HG03354 (cell line): ENCODE results near the gene OR1F1.
"Not testable (repeated sequence)": the region's sequence is repeated elsewhere in the genome, so short reads cannot be mapped to it uniquely, and the experiment has no call there.

Experiments
- ATAC-seq: cut with Tn5 transposase; IDR thresholded peaks from one replicate; pipeline ENCODE4 v1.9.1; 2021; ENCODE audit warnings: mild to moderate bottlenecking; ENCODE audit not compliant: unreplicated experiment, poor library complexity, severe bottlenecking

The OR1F1 gene

GRCh38 chr16:3187798-3188674 is at the start of gene OR1F1:
Gene OR1F1, plus strand, starts transcription at chr16:3188204.
- no peak for ATAC-seq

DNA sequence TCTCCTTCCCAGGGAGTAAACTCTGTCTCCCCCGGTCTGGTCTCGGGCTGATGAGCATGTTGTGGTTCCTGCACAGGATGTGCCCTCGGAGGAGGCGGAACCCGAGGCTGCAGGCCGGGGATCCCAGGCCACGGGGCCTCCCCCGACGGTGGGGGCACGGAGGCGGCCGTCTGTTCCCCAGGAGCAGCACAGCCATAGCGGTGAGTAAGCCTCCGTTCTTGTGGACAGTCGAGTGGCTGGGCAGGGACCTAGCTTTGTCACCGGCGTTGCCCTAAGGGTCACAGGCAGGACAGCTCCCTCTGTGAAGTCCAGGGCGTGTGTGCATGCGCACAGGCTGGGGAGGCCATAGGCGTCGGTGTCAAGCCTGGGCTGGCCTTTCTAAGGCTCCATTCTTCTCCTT is 49.7 kb upstream of the OR1F1 start:
- ATAC-seq: no peak

DNA sequence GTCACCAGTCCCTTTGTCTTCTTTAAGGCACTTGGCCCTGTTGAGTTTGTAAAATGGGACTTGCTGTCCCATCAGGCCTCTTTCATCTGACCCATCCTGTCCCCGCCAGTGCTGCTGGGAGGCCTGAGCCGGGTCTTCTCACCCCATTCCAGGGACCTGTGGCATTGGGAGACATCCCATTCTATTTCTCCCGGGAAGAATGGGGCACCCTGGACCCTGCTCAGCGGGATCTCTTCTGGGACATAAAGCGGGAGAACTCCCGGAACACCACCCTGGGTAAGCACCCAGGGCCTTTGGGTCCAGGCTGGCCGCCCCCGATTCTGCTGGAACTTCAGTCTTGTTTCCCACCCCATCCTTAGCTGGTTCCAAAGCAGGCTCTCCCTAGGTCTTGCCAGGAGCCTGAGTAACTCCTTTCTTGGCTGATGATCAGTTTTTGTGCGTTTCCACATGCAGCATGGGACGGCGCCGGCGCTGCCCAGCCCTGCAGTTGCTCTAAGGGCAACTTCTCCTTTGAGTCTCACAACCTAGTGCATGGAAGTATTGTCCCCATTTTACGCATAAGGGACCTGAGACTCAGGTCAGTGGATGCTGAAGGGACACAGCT is 49.1 kb upstream of the OR1F1 start:
- ATAC-seq: no peak

DNA sequence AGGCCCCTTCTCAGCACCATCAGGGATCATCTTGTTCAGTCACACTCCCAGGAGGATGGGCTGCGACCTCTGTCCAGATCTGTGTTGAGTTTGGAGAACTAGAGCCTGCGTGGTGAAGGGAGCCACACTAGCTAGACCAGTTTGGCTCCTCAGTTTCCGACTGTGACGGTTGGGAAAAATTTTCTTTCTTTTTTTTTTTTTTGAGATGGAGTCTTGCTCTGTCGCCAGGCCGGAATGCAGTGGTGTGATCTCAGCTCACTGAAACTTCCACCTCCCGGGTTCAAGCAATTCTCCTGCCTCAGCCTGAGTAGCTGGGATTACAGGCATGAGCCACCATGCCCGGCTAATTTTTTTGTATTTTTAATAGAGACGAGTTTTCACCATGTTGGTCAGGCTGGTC is 48.4 kb upstream of the OR1F1 start:
- ATAC-seq: not testable (repeated sequence)

GRCh38 chr16:3140603-3141427 is 47.2 kb upstream of the OR1F1 start:
- ATAC-seq: no peak

DNA sequence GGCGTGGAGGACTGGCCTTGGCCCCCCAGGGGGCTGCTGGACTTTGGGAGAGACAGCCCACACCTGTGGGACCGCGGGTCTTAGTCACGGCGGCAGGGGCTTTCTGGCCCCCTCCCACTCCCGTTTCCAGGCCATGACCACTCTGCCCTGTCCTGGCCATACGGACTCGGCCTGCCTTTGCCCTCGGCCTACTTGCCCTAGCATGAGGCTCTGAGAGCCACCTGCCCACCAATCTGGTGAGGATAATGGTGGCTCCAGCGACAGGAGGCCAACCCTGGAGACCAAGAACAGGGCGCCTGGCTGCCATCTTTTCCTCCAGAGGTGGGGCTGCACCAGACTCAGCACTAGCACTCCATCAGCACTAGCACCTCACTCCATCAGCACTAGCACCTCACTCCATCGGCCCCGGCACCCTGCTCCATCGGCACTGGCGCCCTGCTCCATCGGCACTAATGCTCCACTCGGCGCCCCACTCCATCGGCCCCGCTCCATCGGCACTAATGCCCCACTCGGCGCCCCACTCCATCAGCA is 46.2 kb upstream of the OR1F1 start:
- no peak for ATAC-seq

DNA sequence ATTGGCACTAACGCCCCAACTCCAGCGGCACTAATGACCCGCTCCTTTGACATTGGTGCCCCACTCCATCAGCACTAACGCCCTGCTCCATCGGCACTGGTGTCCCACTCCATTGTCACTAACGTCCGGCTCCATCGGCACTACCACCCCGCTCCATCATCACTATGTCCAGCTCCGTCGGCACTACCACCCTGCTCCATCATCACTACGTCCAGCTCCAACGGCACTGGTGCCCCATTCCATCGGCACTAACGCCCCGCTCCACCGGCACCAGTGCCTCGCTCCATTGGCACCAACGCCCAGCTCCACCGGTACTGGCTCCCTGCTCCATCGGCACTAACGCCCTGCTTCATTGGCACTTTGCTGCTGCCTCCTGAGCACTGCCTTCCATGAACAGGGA is 45.7 kb upstream of the OR1F1 start:
- no peak for ATAC-seq

- ATAC-seq: no peak
Observed at GRCh38 chr16:3142770-3143169, 45.2 kb upstream of the OR1F1 start.

DNA sequence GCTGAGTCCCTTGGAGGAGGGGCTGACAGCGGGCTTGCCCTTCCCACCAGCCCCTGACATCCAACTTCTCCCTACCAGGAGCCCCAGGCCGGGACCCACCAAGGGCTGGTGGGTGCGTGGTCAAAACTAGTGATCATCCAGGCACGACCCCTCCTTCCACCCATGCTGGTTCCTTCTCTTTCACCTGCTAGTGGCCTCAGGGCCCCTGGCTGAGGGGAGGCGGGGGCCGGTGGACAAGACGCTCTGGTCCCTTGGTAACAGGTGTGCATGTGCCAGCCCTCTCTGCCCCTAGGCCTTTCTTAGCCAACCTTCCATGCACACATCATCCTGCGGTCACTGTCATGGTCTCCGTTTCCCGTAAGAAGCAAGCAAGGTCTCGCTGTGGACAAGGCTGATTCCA is 44.8 kb upstream of the OR1F1 start:
- no peak for ATAC-seq

DNA sequence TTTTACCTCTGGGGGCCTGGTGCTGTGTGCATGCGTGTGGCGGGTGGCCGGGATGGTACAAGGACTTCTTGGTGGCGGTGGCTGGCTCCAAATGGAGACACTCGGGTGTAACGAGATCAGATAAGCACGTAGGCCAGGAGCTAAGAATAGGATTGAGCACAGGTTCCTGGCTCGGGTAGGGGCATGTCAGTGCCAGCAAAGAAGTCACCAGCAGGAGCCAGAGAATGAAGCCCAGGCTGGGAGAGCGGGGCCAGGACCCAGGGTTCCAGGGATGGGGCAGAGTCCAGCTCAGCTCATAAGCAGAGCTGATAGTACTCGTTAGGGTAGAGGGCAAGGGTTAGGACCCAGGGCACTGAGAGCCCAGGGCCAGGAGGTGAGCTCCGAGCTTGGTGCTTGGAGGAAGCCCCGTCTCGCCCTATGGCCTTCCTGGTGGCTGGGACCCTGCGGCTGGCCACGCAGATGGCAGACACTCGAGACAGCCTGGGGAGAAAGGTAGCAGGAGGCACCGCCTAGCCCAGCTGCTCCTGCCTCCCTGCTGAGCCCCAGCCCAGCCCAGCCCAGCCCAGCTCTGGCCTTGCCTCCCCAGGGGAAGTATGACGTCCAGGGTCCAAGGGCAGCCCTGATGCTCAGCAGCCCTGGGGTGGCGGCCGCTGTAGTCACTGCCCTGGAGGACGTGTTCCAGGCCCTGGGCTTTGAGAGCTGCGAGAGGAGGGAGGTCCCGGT is 44.2 kb upstream of the OR1F1 start:
- no peak for ATAC-seq

GRCh38 chr16:3144321-3144983 is 43.6 kb upstream of the OR1F1 start:
- no peak for ATAC-seq

- ATAC-seq: no peak
Observed at GRCh38 chr16:3145151-3145550, 42.9 kb upstream of the OR1F1 start.

- no peak for ATAC-seq
Observed at GRCh38 chr16:3145660-3146059, 42.3 kb upstream of the OR1F1 start.

DNA sequence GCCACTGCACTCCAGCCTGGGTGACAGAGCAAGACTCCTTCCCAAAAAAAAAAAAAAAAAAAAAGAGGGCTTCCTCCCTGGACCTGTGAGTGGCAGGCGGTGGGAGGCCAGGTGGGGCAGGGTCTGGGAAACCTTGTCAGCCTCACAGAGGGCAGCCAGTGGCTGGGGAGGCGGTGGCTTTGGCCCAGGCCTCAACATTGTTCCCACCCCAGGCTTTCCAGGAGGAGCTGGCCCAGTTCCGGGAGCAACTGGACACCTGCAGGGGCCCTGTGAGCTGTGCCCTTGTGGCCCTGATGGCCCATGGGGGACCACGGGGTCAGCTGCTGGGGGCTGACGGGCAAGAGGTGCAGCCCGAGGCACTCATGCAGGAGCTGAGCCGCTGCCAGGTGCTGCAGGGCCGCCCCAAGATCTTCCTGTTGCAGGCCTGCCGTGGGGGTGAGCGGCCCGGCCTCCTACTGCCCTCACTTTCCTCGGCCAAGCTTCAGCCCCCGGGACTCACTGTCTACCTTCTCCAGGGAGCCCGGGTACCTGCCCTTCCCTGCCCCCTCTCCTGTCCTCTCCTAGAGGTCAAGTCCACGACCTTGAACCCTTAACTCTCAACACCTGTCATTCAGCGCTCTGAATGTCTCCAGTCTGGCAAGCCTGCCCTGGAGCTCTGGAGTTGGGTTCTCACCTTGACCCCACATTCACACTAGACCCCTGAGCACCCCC is 40.8 kb upstream of the OR1F1 start:
- no peak for ATAC-seq

- no peak for ATAC-seq
Observed at GRCh38 chr16:3147757-3148104, 40.3 kb upstream of the OR1F1 start.

- ATAC-seq: no peak
Observed at GRCh38 chr16:3148256-3149192, 39.5 kb upstream of the OR1F1 start.

DNA sequence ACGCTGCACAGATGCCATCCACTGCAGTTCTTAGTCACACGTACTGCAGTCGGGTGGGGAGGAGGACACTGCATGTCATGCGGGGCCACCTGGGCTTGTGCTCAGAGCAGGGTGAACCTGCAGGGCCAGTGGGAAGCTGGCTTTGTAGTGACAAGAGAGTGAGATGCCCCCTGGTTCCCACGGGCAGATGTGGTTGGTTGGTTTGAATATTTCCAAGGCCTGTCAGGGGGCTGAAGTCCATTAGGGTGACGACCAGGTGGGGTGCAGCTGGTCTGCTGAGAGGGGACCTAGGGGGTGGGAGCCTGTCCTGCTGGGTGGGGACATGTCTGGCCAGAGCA is 38.8 kb upstream of the OR1F1 start:
- no peak for ATAC-seq
